Measurements from ENCODE around the gene GINS1. TPM values are rescaled to one million over a fixed set of nuclear protein-coding genes. Genes with fewer than 3 reads are reported as not detected.

Gene GINS1
- total and polyA plus RNA-seq, 9 donors, result 0.69 to 2.7 (median 1.8) TPM; not detected in 1

GRCh38 chr20:25460566-25461280 lies 53.2 kb downstream of the GINS1 start:
- DNase-seq, result no peak
- no peaks in the 10 kb centered on the region for H3K9me3 ChIP-seq
- 88% methylated on average over 17 to 19 of the region's 19 CpGs for WGBS, 3 donors
- H3K36me3 ChIP-seq, result no peaks in the 10 kb centered on the region
- no peak overlapping the region for H3K4me3 ChIP-seq
- H3K27ac ChIP-seq, result no peak overlapping the region
- no peak for TF ChIP-seq POLR2A (IDR thresholded peaks at IDR 0.05)
- H3K4me1 ChIP-seq (ENCODE audit: insufficient read depth), result no peaks in the 10 kb centered on the region
- intact Hi-C loops (cut with DNase I), result no loop called here
- H3K27me3 ChIP-seq, result no peaks in the 10 kb centered on the region

- Histone ChIP-seq H3K9me3 (no peaks in the 10 kb centered on the region), H3K4me3 (no peak overlapping the region), H3K27ac (no peak overlapping the region), H3K27me3 (no peaks in the 10 kb centered on the region), H3K36me3 (no peaks in the 10 kb centered on the region), H3K4me1 (ENCODE audit: insufficient read depth) (no peaks in the 10 kb centered on the region)
- TF ChIP-seq EP300 (IDR thresholded peaks at IDR 0.05) (no peak), POLR2A (IDR thresholded peaks at IDR 0.05) (no peak), CTCF (IDR thresholded peaks at IDR 0.05) (no peak)
- WGBS, 3 donors, result 76 to 95% (median 83%) methylated on average over 9 of the region's 9 CpGs
- DNase-seq, result no peak
- intact Hi-C loops (cut with DNase I), result no loop called here
Observed at GRCh38 chr20:25461281-25461650, 53.8 kb downstream of the GINS1 start.

- H3K9me3 ChIP-seq, result no peaks in the 10 kb centered on the region
- no peak for TF ChIP-seq POLR2A (IDR thresholded peaks at IDR 0.05)
- DNase-seq, result no peak
- H3K4me1 ChIP-seq (ENCODE audit: insufficient read depth), result no peaks in the 10 kb centered on the region
- 79 to 88% (median 84%) methylated on average over 18 of the region's 18 CpGs for WGBS, 3 donors
- intact Hi-C loops (cut with DNase I), result no loop called here
- no peaks in the 10 kb centered on the region for H3K36me3 ChIP-seq
- H3K27me3 ChIP-seq, result no peaks in the 10 kb centered on the region
- no peak overlapping the region for H3K4me3 ChIP-seq
- H3K27ac ChIP-seq, result no peak overlapping the region
Observed at GRCh38 chr20:25461786-25462545, 54.5 kb downstream of the GINS1 start.

GRCh38 chr20:25464501-25465242 lies 57.2 kb downstream of the GINS1 start:
- Histone ChIP-seq H3K4me3 (no peak overlapping the region), H3K36me3 (no peaks in the 10 kb centered on the region), H3K27me3 (no peaks in the 10 kb centered on the region), H3K27ac (no peak overlapping the region), H3K9me3 (no peaks in the 10 kb centered on the region), H3K4me1 (ENCODE audit: insufficient read depth) (no peaks in the 10 kb centered on the region)
- 76 to 80% (median 78%) methylated on average over 13 of the region's 13 CpGs for WGBS, 3 donors
- TF ChIP-seq EP300 (IDR thresholded peaks at IDR 0.05) (no peak), CTCF (IDR thresholded peaks at IDR 0.05) (no peak), POLR2A (IDR thresholded peaks at IDR 0.05) (no peak)
- intact Hi-C loops (cut with DNase I), result no loop called here
- no peak for DNase-seq

GRCh38 chr20:25465243-25466135 lies 58.0 kb downstream of the GINS1 start:
- H3K36me3 ChIP-seq, result no peaks in the 10 kb centered on the region
- TF ChIP-seq CTCF (IDR thresholded peaks at IDR 0.05) (no peak), POLR2A (IDR thresholded peaks at IDR 0.05) (no peak), EP300 (IDR thresholded peaks at IDR 0.05) (no peak)
- H3K4me1 ChIP-seq (ENCODE audit: insufficient read depth), result no peaks in the 10 kb centered on the region
- WGBS, 3 donors, result 81 to 84% (median 81%) methylated on average over 15 of the region's 15 CpGs
- DNase-seq, result no peak
- no peaks in the 10 kb centered on the region for H3K27me3 ChIP-seq
- H3K27ac ChIP-seq, result no peak overlapping the region
- H3K4me3 ChIP-seq, result no peak overlapping the region
- no peaks in the 10 kb centered on the region for H3K9me3 ChIP-seq
- intact Hi-C loops (cut with DNase I), result no loop called here

Measured in ovary (tissue), 9 donors.